Loucy (cell line): ENCODE results near the gene ZP3.
"Not testable (repeated sequence)": the region's sequence is repeated elsewhere in the genome, so short reads cannot be mapped to it uniquely, and the experiment has no call there.

Experiments
- H2AFZ ChIP-seq: fragments of 200-600 bp; sonication (generic); 2 replicates; pipeline ENCODE4 v1.6.0; 2016; ENCODE audit warnings: antibody characterized with exemption, mild to moderate bottlenecking, low read length, moderate library complexity
- H3F3A ChIP-seq: fragments of 200-600 bp; 2 replicates; pipeline ENCODE4 v1.6.0; 2016; ENCODE audit warnings: antibody characterized with exemption, low read depth, mild to moderate bottlenecking
- H3K27me3 ChIP-seq: fragments of 200-600 bp; sonication (generic); 2 replicates; pipeline ENCODE4 v1.6.1; 2014; ENCODE audit warnings: low read length, mild to moderate bottlenecking; ENCODE audit not compliant: insufficient read depth, poor library complexity, severe bottlenecking
- H3K36me3 ChIP-seq: fragments of 200-600 bp; sonication (generic); 2 replicates; pipeline ENCODE4 v1.6.1; 2016; ENCODE audit warnings: low read length; ENCODE audit not compliant: insufficient read depth
- H3K4me1 ChIP-seq: fragments of 200-600 bp; sonication (generic); 2 replicates; pipeline ENCODE4 v1.5.1; 2014; ENCODE audit warnings: low read length, mild to moderate bottlenecking; ENCODE audit not compliant: insufficient read depth, poor library complexity, severe bottlenecking
- H3K4me2 ChIP-seq: fragments of 200-600 bp; sonication (generic); 2 replicates; pipeline ENCODE4 v1.6.0; 2014; ENCODE audit warnings: antibody characterized with exemption, low read length, low read depth, mild to moderate bottlenecking; ENCODE audit not compliant: poor library complexity, severe bottlenecking
- H3K4me3 ChIP-seq: fragments of 200-600 bp; sonication (generic); 2 replicates; pipeline ENCODE4 v1.5.1; 2014; ENCODE audit warnings: low read length, mild to moderate bottlenecking, mixed read lengths; ENCODE audit not compliant: poor library complexity, severe bottlenecking
- H3K79me2 ChIP-seq: fragments of 200-600 bp; sonication (generic); 2 replicates; pipeline ENCODE4 v1.6.1; 2014; ENCODE audit warnings: low read length; ENCODE audit not compliant: insufficient read depth
- H3K9ac ChIP-seq: fragments of 200-600 bp; sonication (generic); 2 replicates; pipeline ENCODE4 v1.6.0; 2014; ENCODE audit warnings: mild to moderate bottlenecking, low read depth, low read length, moderate library complexity; ENCODE audit not compliant: poor library complexity, severe bottlenecking
- H3K9me2 ChIP-seq: fragments of 200-600 bp; sonication (generic); replicated peaks from 2 replicates; pipeline ENCODE4 v1.6.1; 2016; ENCODE audit warnings: low read depth, low read length, mixed read lengths
- H3K9me3 ChIP-seq: fragments of 200-600 bp; sonication (generic); 2 replicates; pipeline ENCODE4 v1.6.1; 2014; ENCODE audit warnings: mild to moderate bottlenecking, antibody characterized with exemption, low read length, low read depth; ENCODE audit not compliant: insufficient read depth
- H4K20me1 ChIP-seq: fragments of 200-600 bp; sonication (generic); 2 replicates; pipeline ENCODE4 v1.6.0; 2014; ENCODE audit warnings: antibody characterized with exemption, low read length, mild to moderate bottlenecking; ENCODE audit not compliant: insufficient read depth, poor library complexity, severe bottlenecking
- CTCF ChIP-seq: fragments of 200-600 bp; sonication (generic); conservative IDR thresholded peaks from 2 replicates; pipeline ENCODE4 v1.5.1; 2014; ENCODE audit warnings: mild to moderate bottlenecking, antibody characterized with exemption, low read length
- EZH2phosphoT487 ChIP-seq: fragments of 200-600 bp; IDR thresholded peaks from 2 replicates; pipeline ENCODE4 v1.6.1; 2018; ENCODE audit warnings: antibody characterized with exemption, mild to moderate bottlenecking, moderate library complexity, borderline replicate concordance

The ZP3 gene

GRCh38 chr7:76430211-76430610 is 5.5 kb downstream of the ZP3 start:
- Histone ChIP-seq H3K9ac (no peak overlapping the region), H3K9me3 (no peaks in the 10 kb centered on the region), H3K4me3 (no peak overlapping the region), H3K79me2 (no peaks in the 10 kb centered on the region), H3K27me3 (no peaks in the 10 kb centered on the region), H3K4me2 (no peak overlapping the region), H3F3A (no peaks in the 10 kb centered on the region), H2AFZ (no peak overlapping the region), H3K36me3 (no peaks in the 10 kb centered on the region), H3K4me1 (peaks cover 6% of the 10 kb centered on the region), H4K20me1 (no peaks in the 10 kb centered on the region), H3K9me2 (no peaks in the 10 kb centered on the region)
- TF ChIP-seq EZH2phosphoT487 (no peak), CTCF (no peak)

- Histone ChIP-seq H3K36me3 (no peaks in the 10 kb centered on the region), H3K9me3 (no peaks in the 10 kb centered on the region), H3K9me2 (no peaks in the 10 kb centered on the region), H3K4me3 (no peak overlapping the region), H3F3A (no peaks in the 10 kb centered on the region), H3K4me2 (no peak overlapping the region), H4K20me1 (no peaks in the 10 kb centered on the region), H3K9ac (no peak overlapping the region), H3K4me1 (peaks cover 6% of the 10 kb centered on the region), H3K79me2 (no peaks in the 10 kb centered on the region), H3K27me3 (no peaks in the 10 kb centered on the region), H2AFZ (no peak overlapping the region)
- TF ChIP-seq EZH2phosphoT487, result no peak
Observed at GRCh38 chr7:76430836-76431235, 6.1 kb downstream of the ZP3 start.

GRCh38 chr7:76437873-76438272 is 13.1 kb downstream of the ZP3 start:
- not testable (repeated sequence) for H3K4me2 ChIP-seq

GRCh38 chr7:76439120-76439888 is 14.6 kb downstream of the ZP3 start:
- not testable (repeated sequence) for H3K4me2 ChIP-seq, H3F3A ChIP-seq, H2AFZ ChIP-seq

More at GRCh38 chr7:76437873-76438272, 13.1 kb downstream of the ZP3 start:
- not testable (repeated sequence) for H3K9ac ChIP-seq, H3K36me3 ChIP-seq, H3K4me1 ChIP-seq, H3K9me3 ChIP-seq, H3K27me3 ChIP-seq, H3K9me2 ChIP-seq, H3K79me2 ChIP-seq, H3K4me3 ChIP-seq, H2AFZ ChIP-seq, H4K20me1 ChIP-seq, H3F3A ChIP-seq
- peak; percentile 54 for TF ChIP-seq CTCF

GRCh38 chr7:76440404-76440803 is 15.7 kb downstream of the ZP3 start:
- H3K9ac ChIP-seq, H3K79me2 ChIP-seq, H3K36me3 ChIP-seq, H3K9me2 ChIP-seq, H2AFZ ChIP-seq, H3K27me3 ChIP-seq, H3K4me2 ChIP-seq, H3F3A ChIP-seq, H3K4me1 ChIP-seq, H3K9me3 ChIP-seq, H4K20me1 ChIP-seq, H3K4me3 ChIP-seq: not testable (repeated sequence)

More at GRCh38 chr7:76439120-76439888, 14.6 kb downstream of the ZP3 start:
- not testable (repeated sequence) for H3K36me3 ChIP-seq, H3K4me1 ChIP-seq, H3K79me2 ChIP-seq, H3K27me3 ChIP-seq, H4K20me1 ChIP-seq, H3K9me3 ChIP-seq, H3K9me2 ChIP-seq, H3K4me3 ChIP-seq, H3K9ac ChIP-seq

- H4K20me1 ChIP-seq, H3K4me2 ChIP-seq, H3K4me3 ChIP-seq, H3F3A ChIP-seq, H3K79me2 ChIP-seq, H3K27me3 ChIP-seq, H3K9me3 ChIP-seq, H3K9me2 ChIP-seq, H3K4me1 ChIP-seq, H3K9ac ChIP-seq, H2AFZ ChIP-seq, H3K36me3 ChIP-seq: not testable (repeated sequence)
Observed at GRCh38 chr7:76441792-76442191, 17.0 kb downstream of the ZP3 start.
